Effector memory CD4-positive, alpha-beta T cell (primary cell): ENCODE data around the gene KLRC1.
"Not testable (repeated sequence)": the region's sequence is repeated elsewhere in the genome, so short reads cannot be mapped to it uniquely, and the experiment has no call there.

Experiments
- DNase-seq, 3 donors: peaks; one replicate each; pipeline ENCODE4 v3.0.0-alpha.2; 2020
- H3K27ac ChIP-seq: 2 replicates; pipeline ENCODE4 v1.7.0; 2013; ENCODE audit warnings: mild to moderate bottlenecking, low read length, moderate library complexity; ENCODE audit not compliant: insufficient read depth, poor library complexity, severe bottlenecking
- H3K27me3 ChIP-seq: replicated peaks from 2 replicates; pipeline ENCODE4 v1.7.0; 2013; ENCODE audit warnings: mild to moderate bottlenecking, low read length; ENCODE audit not compliant: insufficient read depth, control insufficient read depth, poor library complexity, severe bottlenecking
- H3K36me3 ChIP-seq: 2 replicates; pipeline ENCODE4 v1.7.0; 2013; ENCODE audit warnings: mild to moderate bottlenecking, low read length, moderate library complexity; ENCODE audit not compliant: control insufficient read depth, insufficient read depth
- H3K4me1 ChIP-seq: 2 replicates; pipeline ENCODE4 v1.7.0; 2013; ENCODE audit warnings: low read length, mild to moderate bottlenecking; ENCODE audit not compliant: control insufficient read depth, insufficient read depth, poor library complexity, severe bottlenecking
- H3K4me3 ChIP-seq: 2 replicates; pipeline ENCODE4 v1.7.0; 2013; ENCODE audit warnings: low read length, low read depth, mild to moderate bottlenecking; ENCODE audit not compliant: insufficient read depth, poor library complexity, severe bottlenecking
- H3K9me3 ChIP-seq: 2 replicates; pipeline ENCODE4 v1.7.0; 2013; ENCODE audit warnings: mild to moderate bottlenecking, low read length, moderate library complexity; ENCODE audit not compliant: control insufficient read depth

KLRC1 gene

GRCh38 chr12:10456856-10457255, 3.7 kb upstream of the KLRC1 start:
- no peaks in the 10 kb centered on the region for H3K27me3 ChIP-seq
- no peak overlapping the region for H3K4me3 ChIP-seq
- no peaks in the 10 kb centered on the region for H3K36me3 ChIP-seq
- H3K9me3 ChIP-seq: no peaks in the 10 kb centered on the region
- H3K4me1 ChIP-seq: no peaks in the 10 kb centered on the region
- no peak for DNase-seq
- H3K27ac ChIP-seq: no peak overlapping the region

GRCh38 chr12:10455766-10456165, 2.6 kb upstream of the KLRC1 start:
- no peaks in the 10 kb centered on the region for H3K36me3 ChIP-seq
- no peaks in the 10 kb centered on the region for H3K27me3 ChIP-seq
- no peak overlapping the region for H3K4me3 ChIP-seq
- no peaks in the 10 kb centered on the region for H3K4me1 ChIP-seq
- DNase-seq: no peak
- no peak overlapping the region for H3K27ac ChIP-seq
- no peaks in the 10 kb centered on the region for H3K9me3 ChIP-seq

GRCh38 chr12:10454531-10454930, 1.4 kb upstream of the KLRC1 start:
- Histone ChIP-seq H3K4me1 (no peaks in the 10 kb centered on the region), H3K4me3 (no peak overlapping the region), H3K27me3 (no peaks in the 10 kb centered on the region), H3K9me3 (no peaks in the 10 kb centered on the region), H3K36me3 (no peaks in the 10 kb centered on the region), H3K27ac (no peak overlapping the region)
- DNase-seq: no peak

- Histone ChIP-seq H3K9me3 (no peaks in the 10 kb centered on the region), H3K4me1 (no peaks in the 10 kb centered on the region), H3K27me3 (no peaks in the 10 kb centered on the region), H3K27ac (no peak overlapping the region), H3K36me3 (no peaks in the 10 kb centered on the region), H3K4me3 (no peak overlapping the region)
- DNase-seq: no peak
These were observed 4.9 kb downstream of the KLRC1 start for GRCh38 chr12:10448236-10448635.

- H3K27me3 ChIP-seq, H3K9me3 ChIP-seq, DNase-seq, H3K4me1 ChIP-seq, H3K27ac ChIP-seq, H3K36me3 ChIP-seq, H3K4me3 ChIP-seq: not testable (repeated sequence)
These were observed 7.1 kb downstream of the KLRC1 start for GRCh38 chr12:10446052-10446451.

DNA sequence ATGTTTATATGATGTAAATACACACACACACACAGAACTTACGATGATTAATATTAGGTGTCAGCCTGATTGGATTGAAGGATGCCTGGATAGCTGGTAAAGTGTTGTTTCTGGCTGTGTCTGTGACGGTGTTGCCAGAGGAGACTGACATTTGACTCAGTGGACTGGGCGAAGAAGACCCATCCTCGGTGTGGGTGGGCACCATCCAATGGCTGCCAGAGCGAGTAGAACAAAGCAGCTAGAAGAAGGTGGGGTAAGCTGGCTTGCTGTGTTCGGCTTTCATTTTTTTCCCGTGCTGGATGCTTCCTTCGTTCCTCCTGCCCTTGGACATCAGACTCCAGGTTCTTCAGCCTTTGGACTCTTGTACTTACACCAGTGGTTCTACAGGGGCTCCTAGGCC, 12.0 kb downstream of the KLRC1 start:
- H3K9me3 ChIP-seq, H3K4me3 ChIP-seq, H3K36me3 ChIP-seq, H3K27me3 ChIP-seq, H3K4me1 ChIP-seq, DNase-seq, H3K27ac ChIP-seq: not testable (repeated sequence)

DNA sequence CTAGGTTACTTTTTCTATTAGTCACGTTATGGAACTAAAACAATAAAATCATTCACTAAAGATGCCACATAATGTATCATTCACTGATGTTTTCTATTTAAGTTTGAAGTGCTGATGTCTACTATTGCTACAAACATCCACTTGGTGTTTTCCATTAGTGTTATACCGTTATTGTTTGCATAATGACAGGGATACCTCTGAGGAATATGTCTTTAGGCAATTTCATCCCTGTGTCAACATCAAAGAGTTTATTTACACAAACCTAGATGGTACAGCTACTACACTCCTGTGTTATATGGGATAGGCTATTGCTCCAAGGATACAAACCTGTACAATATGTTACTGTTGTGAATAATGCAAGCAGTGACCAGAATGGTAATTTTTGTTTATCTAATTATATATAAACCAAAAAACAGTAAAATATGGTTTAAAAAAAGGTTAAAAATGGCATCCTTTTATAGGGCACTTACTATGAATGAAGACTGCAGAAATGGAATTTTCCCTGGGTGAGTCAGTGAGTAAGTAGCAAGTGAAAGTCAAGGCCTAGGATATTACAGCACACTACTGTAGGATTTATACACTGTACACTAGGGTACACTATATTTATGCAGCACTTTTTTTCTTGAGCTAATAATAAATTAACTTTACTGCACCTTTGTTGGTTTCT, 13.4 kb downstream of the KLRC1 start:
- not testable (repeated sequence) for DNase-seq, H3K4me1 ChIP-seq, H3K27ac ChIP-seq, H3K4me3 ChIP-seq, H3K9me3 ChIP-seq, H3K36me3 ChIP-seq, H3K27me3 ChIP-seq

GRCh38 chr12:10437601-10438000, 15.6 kb downstream of the KLRC1 start:
- H3K27ac ChIP-seq, H3K27me3 ChIP-seq, H3K9me3 ChIP-seq, H3K4me3 ChIP-seq, DNase-seq, H3K4me1 ChIP-seq, H3K36me3 ChIP-seq: not testable (repeated sequence)

DNA sequence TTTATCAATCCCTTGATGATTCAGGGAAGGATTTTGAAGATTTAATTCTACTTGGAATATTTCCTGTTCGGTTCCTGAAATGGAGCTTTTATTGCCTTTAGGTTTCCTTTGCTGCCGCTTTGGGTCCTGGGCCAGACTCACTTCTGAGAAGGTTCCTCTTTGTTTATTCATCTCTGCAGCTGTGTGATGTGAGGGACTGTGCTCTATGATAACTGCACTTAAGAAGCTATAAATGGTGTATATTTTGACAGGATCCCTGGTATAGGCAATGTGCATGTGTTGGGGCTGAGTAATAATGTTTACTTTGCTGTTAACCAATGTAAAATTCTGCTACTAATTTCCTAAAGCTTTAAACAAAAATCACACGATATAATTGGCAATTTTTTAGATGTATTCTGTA, 17.4 kb downstream of the KLRC1 start, which contains the start of gene KLRC2:
KLRC2 (minus strand) TSS at position 195 of the 400 bp plus-strand sequence; CDS start at position 171, 24 bp downstream.
- H3K4me3 ChIP-seq, DNase-seq, H3K27ac ChIP-seq, H3K4me1 ChIP-seq, H3K36me3 ChIP-seq, H3K27me3 ChIP-seq, H3K9me3 ChIP-seq: not testable (repeated sequence)

GRCh38 chr12:10430623-10431022, 22.6 kb downstream of the KLRC1 start:
- DNase-seq, H3K27me3 ChIP-seq, H3K27ac ChIP-seq, H3K4me1 ChIP-seq, H3K9me3 ChIP-seq, H3K4me3 ChIP-seq, H3K36me3 ChIP-seq: not testable (repeated sequence)
